GM19395 (cell line): Measurements from ENCODE around the gene HNRNPU.

ENCODE experiments used
- ATAC-seq: cut with Tn5 transposase; IDR thresholded peaks from one replicate; pipeline ENCODE4 v1.9.1; 2021; ENCODE audit warnings: mild to moderate bottlenecking, moderate library complexity; ENCODE audit not compliant: unreplicated experiment

The HNRNPU gene

DNA sequence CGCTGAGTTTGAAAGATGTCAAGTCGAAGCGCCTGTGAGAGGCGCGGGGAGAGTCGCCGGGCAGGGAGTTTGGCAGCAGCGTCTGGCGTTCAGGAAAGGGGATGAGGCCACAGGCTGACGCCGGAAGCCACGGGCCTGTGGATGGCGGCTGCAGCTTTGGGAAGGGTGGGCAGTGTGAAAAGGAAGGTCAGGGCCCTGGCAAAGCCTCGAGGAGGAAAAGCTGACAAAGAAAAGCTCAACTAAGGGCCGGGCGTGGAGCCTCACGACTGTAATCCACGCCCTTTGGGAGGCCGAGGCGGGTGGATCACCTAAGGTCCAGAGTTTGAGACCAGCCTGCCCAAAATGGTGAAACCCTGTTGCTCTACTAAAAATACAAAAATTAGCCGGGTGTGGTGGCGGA, 54.1 kb downstream of the HNRNPU start:
- ATAC-seq = no peak

DNA sequence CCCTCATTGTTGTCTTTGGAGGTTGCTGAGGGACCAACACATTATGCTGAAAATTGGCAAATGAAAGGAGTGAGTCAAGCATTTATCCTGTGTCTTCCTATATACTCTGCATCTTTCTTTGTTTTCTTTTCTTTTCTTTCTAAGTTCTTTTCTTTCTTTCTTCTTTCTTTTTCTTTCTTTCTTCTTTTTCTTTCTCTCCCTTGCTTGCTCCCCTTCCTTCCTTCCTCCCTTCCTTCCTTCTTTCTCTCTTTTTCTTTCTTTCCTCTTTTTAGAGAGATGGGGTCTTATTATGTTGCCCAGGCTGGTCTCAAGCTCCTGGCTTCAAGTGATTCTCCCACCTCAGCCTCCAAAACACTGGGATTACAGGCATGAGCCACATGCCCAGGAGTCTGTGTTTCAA, 57.2 kb downstream of the HNRNPU start:
- no peak for ATAC-seq

DNA sequence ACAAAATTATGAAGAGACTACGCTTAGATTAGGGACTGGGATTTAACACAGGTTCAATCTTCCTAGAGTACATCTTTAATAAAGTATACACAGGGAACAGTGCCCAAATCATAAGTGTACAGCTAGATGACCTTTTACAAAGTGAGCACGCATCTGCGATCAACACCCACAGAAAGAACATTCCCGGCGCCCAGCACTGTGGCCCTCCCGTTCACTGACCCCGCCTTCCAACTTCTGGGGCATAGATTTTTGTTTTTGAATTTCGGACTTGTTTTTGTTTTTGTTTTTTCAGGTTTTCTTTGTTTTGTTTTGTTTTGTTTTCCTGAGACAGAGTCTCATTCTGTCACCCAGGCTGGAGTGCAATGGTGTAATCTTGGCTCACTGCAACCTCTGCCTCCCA, 59.5 kb downstream of the HNRNPU start:
- no peak for ATAC-seq

DNA sequence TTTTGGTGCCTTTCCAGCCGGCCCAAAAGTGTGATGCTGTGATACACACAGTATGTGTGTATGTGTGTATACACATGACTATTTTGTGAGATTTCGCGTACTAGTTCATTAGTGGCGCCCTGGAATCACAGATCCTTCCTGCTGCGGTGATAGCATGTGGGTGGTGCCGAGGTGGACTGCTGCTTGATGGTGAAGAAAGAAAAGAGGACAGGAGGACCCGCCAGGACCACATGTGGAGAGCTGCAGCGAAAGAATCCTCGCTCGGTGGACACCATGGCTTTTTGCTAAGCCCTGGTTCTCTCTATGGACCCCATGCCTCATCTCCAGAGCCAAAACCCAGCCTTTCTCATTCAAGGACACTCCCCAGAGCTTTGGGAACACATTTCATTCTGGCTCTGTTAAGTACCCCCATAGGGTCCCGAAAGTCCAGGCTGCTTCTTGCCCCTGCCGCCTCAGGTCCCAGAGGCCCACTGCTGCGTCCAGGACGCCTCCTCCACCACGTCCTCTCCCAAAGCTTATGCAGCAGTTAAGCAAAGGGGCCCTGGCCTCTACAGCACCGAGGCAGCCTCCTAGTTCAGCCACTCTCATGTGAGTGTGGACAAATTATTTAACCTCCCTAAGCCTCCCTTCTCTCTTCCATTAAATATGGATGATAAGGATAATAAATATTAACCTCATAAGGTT, 61.6 kb downstream of the HNRNPU start:
- no peak for ATAC-seq

DNA sequence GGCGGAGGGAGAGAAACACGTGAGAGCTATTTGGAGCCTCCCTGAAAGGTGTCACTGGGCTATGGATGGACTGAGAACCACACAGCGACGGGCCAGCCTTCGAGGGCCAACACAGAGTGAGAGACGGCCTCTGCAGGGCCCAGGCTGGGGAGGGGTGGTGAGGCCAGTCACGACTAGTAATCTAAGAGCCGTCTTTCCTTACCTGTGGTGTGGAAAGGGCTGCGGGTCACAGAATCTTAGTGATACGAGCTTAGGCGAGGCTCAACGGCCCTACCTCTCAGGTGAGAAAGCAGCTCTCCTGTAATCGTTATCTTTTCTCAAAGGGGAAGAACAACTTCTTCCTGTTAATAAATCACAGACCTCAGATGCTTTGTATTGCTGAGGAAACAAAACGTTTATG, 62.3 kb downstream of the HNRNPU start:
- no peak for ATAC-seq

DNA sequence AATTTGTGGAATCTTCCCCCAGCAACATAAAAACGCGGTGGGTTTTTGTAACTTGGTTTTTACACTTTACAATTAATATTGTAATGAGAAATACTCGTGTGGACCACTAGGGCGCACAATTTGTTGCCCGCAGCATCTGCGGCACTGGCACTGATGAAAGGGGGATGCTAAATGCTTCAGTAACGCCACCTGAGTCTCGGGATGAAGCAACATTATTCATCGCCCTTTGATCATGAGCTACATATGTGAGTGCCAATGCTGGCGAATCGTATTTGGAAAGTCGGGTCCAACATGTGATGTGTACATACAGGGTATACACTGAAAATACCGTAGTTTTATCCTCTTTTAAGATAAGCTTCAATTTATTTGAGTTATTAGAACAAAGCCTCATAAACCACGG, 63.1 kb downstream of the HNRNPU start:
- ATAC-seq = peak; percentile 73

DNA sequence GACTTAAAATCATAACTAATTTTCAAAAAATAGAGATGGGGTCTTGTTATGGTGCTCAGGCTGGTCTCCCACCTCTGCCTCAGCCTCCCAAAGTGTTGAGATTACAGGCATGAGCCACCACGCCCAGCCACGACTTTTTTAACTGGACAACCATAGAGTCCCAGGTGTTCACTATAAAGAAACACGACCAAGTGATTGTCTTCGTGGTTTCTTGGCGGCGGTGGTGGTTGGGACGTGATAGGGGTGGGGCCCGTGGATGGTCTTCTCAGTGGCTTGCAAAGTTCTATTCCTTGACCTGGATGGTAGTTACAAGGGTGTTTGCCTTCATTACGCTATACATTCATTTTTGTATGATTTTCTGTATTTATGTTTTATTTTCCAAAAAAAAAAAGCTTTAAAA, 63.5 kb downstream of the HNRNPU start:
- ATAC-seq = no peak
